ENCODE measurements around the gene PPP1R14C. TPM values are rescaled to one million over a fixed set of nuclear protein-coding genes. Genes with fewer than 3 reads are reported as not detected.

PPP1R14C gene
- total RNA-seq, 4 donors from 2014 or later = 0.34 TPM; not detected in 3

GRCh38 chr6:150172929-150173328, 30.1 kb downstream of the PPP1R14C start:
- TF ChIP-seq, protein P1, sequence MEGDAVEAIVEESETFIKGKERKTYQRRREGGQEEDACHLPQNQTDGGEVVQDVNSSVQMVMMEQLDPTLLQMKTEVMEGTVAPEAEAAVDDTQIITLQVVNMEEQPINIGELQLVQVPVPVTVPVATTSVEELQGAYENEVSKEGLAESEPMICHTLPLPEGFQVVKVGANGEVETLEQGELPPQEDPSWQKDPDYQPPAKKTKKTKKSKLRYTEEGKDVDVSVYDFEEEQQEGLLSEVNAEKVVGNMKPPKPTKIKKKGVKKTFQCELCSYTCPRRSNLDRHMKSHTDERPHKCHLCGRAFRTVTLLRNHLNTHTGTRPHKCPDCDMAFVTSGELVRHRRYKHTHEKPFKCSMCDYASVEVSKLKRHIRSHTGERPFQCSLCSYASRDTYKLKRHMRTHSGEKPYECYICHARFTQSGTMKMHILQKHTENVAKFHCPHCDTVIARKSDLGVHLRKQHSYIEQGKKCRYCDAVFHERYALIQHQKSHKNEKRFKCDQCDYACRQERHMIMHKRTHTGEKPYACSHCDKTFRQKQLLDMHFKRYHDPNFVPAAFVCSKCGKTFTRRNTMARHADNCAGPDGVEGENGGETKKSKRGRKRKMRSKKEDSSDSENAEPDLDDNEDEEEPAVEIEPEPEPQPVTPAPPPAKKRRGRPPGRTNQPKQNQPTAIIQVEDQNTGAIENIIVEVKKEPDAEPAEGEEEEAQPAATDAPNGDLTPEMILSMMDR (IDR thresholded peaks at IDR 0.05; ENCODE audit: low read depth) = no peak

- TF ChIP-seq, protein P1 (IDR thresholded peaks at IDR 0.05; ENCODE audit: low read depth) = no peak
Measured at GRCh38 chr6:150175586-150176151, 32.8 kb downstream of the PPP1R14C start.

- TF ChIP-seq, protein P1 (IDR thresholded peaks at IDR 0.05; ENCODE audit: low read depth) = no peak
Measured at GRCh38 chr6:150176152-150176551, 33.3 kb downstream of the PPP1R14C start.

GRCh38 chr6:150176659-150177058, 33.8 kb downstream of the PPP1R14C start:
- TF ChIP-seq, protein P1 (IDR thresholded peaks at IDR 0.05; ENCODE audit: low read depth) = no peak

DNA sequence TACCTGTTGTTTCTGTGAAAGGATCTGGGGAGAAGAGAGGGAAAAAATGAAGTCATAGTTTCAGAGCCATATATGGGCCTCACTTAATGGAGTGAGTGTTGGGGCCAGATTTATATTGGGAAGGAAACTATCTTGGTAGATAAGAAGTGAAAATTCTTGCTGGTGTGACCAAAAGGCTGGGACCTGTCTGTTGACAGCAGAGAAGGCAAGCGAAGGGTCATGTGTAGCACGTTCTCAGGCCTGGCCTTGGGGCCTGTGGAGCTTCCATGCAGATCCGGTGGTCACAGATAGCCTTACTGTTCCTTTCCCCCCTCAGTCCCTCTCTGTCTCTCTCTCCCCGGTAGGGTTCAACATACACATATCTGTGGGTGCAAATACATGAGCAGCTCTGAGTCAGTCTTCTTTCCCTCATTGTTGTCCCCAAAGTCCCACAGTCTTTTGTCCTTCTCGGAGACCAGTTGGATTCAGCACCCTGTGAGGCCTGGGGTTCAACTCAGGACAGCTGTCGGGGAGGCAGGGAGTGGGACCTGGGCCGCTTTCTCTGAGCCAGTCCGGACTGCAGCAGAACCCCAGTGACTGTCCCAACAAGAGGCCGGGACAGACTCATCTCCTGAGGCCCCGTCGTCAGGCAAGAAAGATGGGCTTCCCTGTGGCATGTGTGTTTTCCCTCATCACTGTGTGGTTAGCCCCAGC, 34.6 kb downstream of the PPP1R14C start:
- TF ChIP-seq, protein P1 (IDR thresholded peaks at IDR 0.05; ENCODE audit: low read depth) = no peak

GRCh38 chr6:150177952-150178520, 35.2 kb downstream of the PPP1R14C start:
- TF ChIP-seq, protein P1 (IDR thresholded peaks at IDR 0.05; ENCODE audit: low read depth) = no peak

DNA sequence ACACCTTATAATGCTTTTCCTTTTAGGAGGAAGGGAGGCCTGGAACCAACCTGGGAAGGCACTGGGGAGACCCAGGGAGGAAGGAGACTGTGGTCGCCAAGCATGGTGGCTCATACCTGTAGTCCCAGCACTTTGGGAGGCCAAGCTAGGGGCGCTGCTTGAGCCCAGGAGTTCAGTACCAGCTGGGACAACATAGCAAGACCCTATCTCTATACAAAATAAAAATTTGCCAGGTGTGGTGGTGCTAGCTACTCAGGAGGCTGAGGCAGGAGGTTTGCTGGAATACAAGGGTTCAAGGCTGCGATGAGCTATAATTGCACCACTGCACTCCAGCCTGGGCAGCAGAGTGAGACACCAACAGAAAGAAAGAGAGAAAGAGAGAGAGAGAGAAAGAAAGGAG, 36.2 kb downstream of the PPP1R14C start:
- TF ChIP-seq, protein P1 (IDR thresholded peaks at IDR 0.05; ENCODE audit: low read depth) = no peak
